Measurements from ENCODE around the gene HIPK2. TPM values are rescaled to one million over a fixed set of nuclear protein-coding genes. Genes with fewer than 3 reads are reported as not detected.

HIPK2 gene
- polyA plus RNA-seq, 1 donor (not counting 4 experiments of a cell fraction or from before 2014, with no cell fraction given) = 5.8 TPM

- H2AFZ ChIP-seq (ENCODE audit: control insufficient read depth, low read length) = no peak overlapping the region
- H3K4me3 ChIP-seq (ENCODE audit: control insufficient read depth in 2 of 3, extremely low read depth in 1 of 3, insufficient read depth in 2 of 3, low read depth in 1 of 3, low read length in 3 of 3) = no peak overlapping the region
- FAIRE-seq (no peak), DNase-seq (ENCODE audit: low read depth, low spot score) (no peak)
- H3K4me1 ChIP-seq (ENCODE audit: control insufficient read depth, extremely low read depth, insufficient read depth, low read length) = peaks cover 22% of the 10 kb centered on the region
- H3K4me2 ChIP-seq (ENCODE audit: control insufficient read depth, extremely low read depth, insufficient read depth, low read depth, low read length) = no peak overlapping the region
- H3K27ac ChIP-seq (ENCODE audit: control insufficient read depth, insufficient read depth, low read length) = no peak overlapping the region
- H3K79me2 ChIP-seq (ENCODE audit: control insufficient read depth, insufficient read depth, low read length) = peaks cover 5% of the 10 kb centered on the region
- no peak overlapping the region for H3K9ac ChIP-seq (ENCODE audit: control insufficient read depth, extremely low read depth, insufficient read depth, low read length)
- TF ChIP-seq, protein P1, sequence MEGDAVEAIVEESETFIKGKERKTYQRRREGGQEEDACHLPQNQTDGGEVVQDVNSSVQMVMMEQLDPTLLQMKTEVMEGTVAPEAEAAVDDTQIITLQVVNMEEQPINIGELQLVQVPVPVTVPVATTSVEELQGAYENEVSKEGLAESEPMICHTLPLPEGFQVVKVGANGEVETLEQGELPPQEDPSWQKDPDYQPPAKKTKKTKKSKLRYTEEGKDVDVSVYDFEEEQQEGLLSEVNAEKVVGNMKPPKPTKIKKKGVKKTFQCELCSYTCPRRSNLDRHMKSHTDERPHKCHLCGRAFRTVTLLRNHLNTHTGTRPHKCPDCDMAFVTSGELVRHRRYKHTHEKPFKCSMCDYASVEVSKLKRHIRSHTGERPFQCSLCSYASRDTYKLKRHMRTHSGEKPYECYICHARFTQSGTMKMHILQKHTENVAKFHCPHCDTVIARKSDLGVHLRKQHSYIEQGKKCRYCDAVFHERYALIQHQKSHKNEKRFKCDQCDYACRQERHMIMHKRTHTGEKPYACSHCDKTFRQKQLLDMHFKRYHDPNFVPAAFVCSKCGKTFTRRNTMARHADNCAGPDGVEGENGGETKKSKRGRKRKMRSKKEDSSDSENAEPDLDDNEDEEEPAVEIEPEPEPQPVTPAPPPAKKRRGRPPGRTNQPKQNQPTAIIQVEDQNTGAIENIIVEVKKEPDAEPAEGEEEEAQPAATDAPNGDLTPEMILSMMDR (optimal IDR thresholded peaks at IDR 0.05 in 1 of 3, IDR thresholded peaks at IDR 0.05 in 1 of 3, conservative IDR thresholded peaks at IDR 0.05 in 1 of 3; ENCODE audit: extremely low read depth in 1 of 3, insufficient read depth in 2 of 3, low read length in 3 of 3) = no peak
- TF ChIP-seq EZH2 (IDR thresholded peaks at IDR 0.05; ENCODE audit: low read length) = no peak
- peaks cover 0 to 1% of the 10 kb centered on the region in 2 experiments for H3K36me3 ChIP-seq (ENCODE audit: control insufficient read depth in 2 of 2, extremely low read depth in 1 of 2, insufficient read depth in 2 of 2, low read length in 2 of 2)
- H4K20me1 ChIP-seq (ENCODE audit: control insufficient read depth, extremely low read depth, insufficient read depth, low read length) = no peaks in the 10 kb centered on the region
- no peaks in the 10 kb centered on the region for H3K27me3 ChIP-seq (ENCODE audit: control insufficient read depth, extremely low read depth, insufficient read depth, low read length)
- no peaks in the 10 kb centered on the region for H3K9me3 ChIP-seq (ENCODE audit: control insufficient read depth, low read depth, low read length)
- no peaks in the 10 kb centered on the region for H3K9me1 ChIP-seq (ENCODE audit: control insufficient read depth, extremely low read depth, insufficient read depth, low read length)
- dilution Hi-C loops (cut with MboI; ENCODE audit: extremely low pct_ligation_motif_present, low sequenced_read_pairs) = no loop called here
Measured at GRCh38 chr7:139676390-139676789, 101.4 kb downstream of the HIPK2 start.

GRCh38 chr7:139675127-139676125 lies 102.4 kb downstream of the HIPK2 start:
- H4K20me1 ChIP-seq (ENCODE audit: control insufficient read depth, extremely low read depth, insufficient read depth, low read length) = no peaks in the 10 kb centered on the region
- H3K27ac ChIP-seq (ENCODE audit: control insufficient read depth, insufficient read depth, low read length) = no peak overlapping the region
- H3K27me3 ChIP-seq (ENCODE audit: control insufficient read depth, extremely low read depth, insufficient read depth, low read length) = no peaks in the 10 kb centered on the region
- no peak overlapping the region for H2AFZ ChIP-seq (ENCODE audit: control insufficient read depth, low read length)
- DNase-seq (ENCODE audit: low read depth, low spot score) = no peak
- H3K9me3 ChIP-seq (ENCODE audit: control insufficient read depth, low read depth, low read length) = no peaks in the 10 kb centered on the region
- no peaks in the 10 kb centered on the region for H3K9me1 ChIP-seq (ENCODE audit: control insufficient read depth, extremely low read depth, insufficient read depth, low read length)
- H3K4me2 ChIP-seq (ENCODE audit: control insufficient read depth, extremely low read depth, insufficient read depth, low read depth, low read length) = no peak overlapping the region
- H3K79me2 ChIP-seq (ENCODE audit: control insufficient read depth, insufficient read depth, low read length) = peaks cover 5% of the 10 kb centered on the region
- H3K4me1 ChIP-seq (ENCODE audit: control insufficient read depth, extremely low read depth, insufficient read depth, low read length) = peaks cover 14% of the 10 kb centered on the region
- TF ChIP-seq, protein P1 (optimal IDR thresholded peaks at IDR 0.05 in 1 of 3, IDR thresholded peaks at IDR 0.05 in 1 of 3, conservative IDR thresholded peaks at IDR 0.05 in 1 of 3; ENCODE audit: extremely low read depth in 1 of 3, insufficient read depth in 2 of 3, low read length in 3 of 3) = no peak
- no peak for TF ChIP-seq EZH2 (IDR thresholded peaks at IDR 0.05; ENCODE audit: low read length)
- H3K9ac ChIP-seq (ENCODE audit: control insufficient read depth, extremely low read depth, insufficient read depth, low read length) = no peak overlapping the region
- H3K36me3 ChIP-seq (ENCODE audit: control insufficient read depth in 2 of 2, extremely low read depth in 1 of 2, insufficient read depth in 2 of 2, low read length in 2 of 2) = peaks cover 0 to 1% of the 10 kb centered on the region in 2 experiments
- FAIRE-seq = no peak
- dilution Hi-C loops (cut with MboI; ENCODE audit: extremely low pct_ligation_motif_present, low sequenced_read_pairs) = no loop called here
- H3K4me3 ChIP-seq (ENCODE audit: control insufficient read depth in 2 of 3, extremely low read depth in 1 of 3, insufficient read depth in 2 of 3, low read depth in 1 of 3, low read length in 3 of 3) = no peak overlapping the region
